Naive thymus-derived CD4-positive, alpha-beta T cell (primary cell): ENCODE data around the gene QKI. TPM values are rescaled to one million over a fixed set of nuclear protein-coding genes. Genes with fewer than 3 reads are reported as not detected.

Experiments
- ATAC-seq: fragments of 150-1000 bp; cut with Tn5 transposase; 2 replicates; pipeline ENCODE4 v1.10.0; 2021; ENCODE audit warnings: mild to moderate bottlenecking, moderate library complexity
- CTCF ChIA-PET: fragments of 350-600 bp; sonication (Branson Sonifier 250); formaldehyde crosslinking; loops from one replicate; lab custom pipeline; 2021; ENCODE audit warnings: antibody characterized with exemption; lab: Charles Lee
- POLR2A ChIA-PET: fragments of 350-600 bp; sonication (Branson Sonifier 250); formaldehyde crosslinking; loops from one replicate; lab custom pipeline; 2021; ENCODE audit warnings: antibody characterized with exemption, inconsistent platforms; lab: Charles Lee
- DNase-seq, 9 donors: peaks; one replicate each; pipeline versions ENCODE4 v3.0.0 to v3.0.0-alpha.2; 2020 to 2022; ENCODE audit warnings: mixed read lengths in 1 of 9
- H3K27ac ChIP-seq: one replicate; pipeline ENCODE4 v1.7.0; 2013; ENCODE audit warnings: mild to moderate bottlenecking, low read depth, low read length, moderate library complexity
- H3K27me3 ChIP-seq, 2 donors: one replicate each; pipeline ENCODE4 v1.7.0; 2013; ENCODE audit warnings: low read length in 2 of 2, mild to moderate bottlenecking in 2 of 2, moderate library complexity in 2 of 2; ENCODE audit not compliant: control insufficient read depth in 2 of 2, insufficient read depth in 2 of 2
- H3K36me3 ChIP-seq, 3 experiments: 1 replicate in 2 of 3; 2 replicates in 1 of 3; pipeline ENCODE4 v1.7.0; 2013; ENCODE audit warnings: low read length in 3 of 3, mild to moderate bottlenecking in 3 of 3, moderate library complexity in 1 of 3; ENCODE audit not compliant: insufficient read depth in 3 of 3, control insufficient read depth in 2 of 3
- H3K4me1 ChIP-seq, 2 donors: one replicate each; pipeline ENCODE4 v1.7.0; 2013; ENCODE audit warnings: low read length in 2 of 2, mild to moderate bottlenecking in 2 of 2, moderate library complexity in 1 of 2; ENCODE audit not compliant: control insufficient read depth in 2 of 2, insufficient read depth in 2 of 2
- H3K4me3 ChIP-seq: 2 replicates; pipeline ENCODE4 v1.7.0; 2013; ENCODE audit warnings: mild to moderate bottlenecking, low read length
- H3K9me3 ChIP-seq, 3 experiments: 1 replicate in 2 of 3; 2 replicates in 1 of 3; pipeline ENCODE4 v1.7.0; 2013; ENCODE audit warnings: low read length in 3 of 3; ENCODE audit not compliant: control insufficient read depth in 2 of 3
- H3K27ac Mint-ChIP-seq, 9 donors: one replicate each; pipeline ENCODE4 v1.8.0; 2020 to 2022; ENCODE audit warnings: mixed read lengths in 9 of 9, mild to moderate bottlenecking in 8 of 9, moderate library complexity in 5 of 9, inconsistent platforms in 2 of 9
- H3K27me3 Mint-ChIP-seq, 5 donors: one replicate each; pipeline ENCODE4 v1.8.0; 2021 to 2022; ENCODE audit warnings: mixed read lengths in 5 of 5, mild to moderate bottlenecking in 1 of 5
- H3K36me3 Mint-ChIP-seq, 5 donors: one replicate each; pipeline ENCODE4 v1.8.0; 2020 to 2022; ENCODE audit warnings: mixed read lengths in 5 of 5, mild to moderate bottlenecking in 3 of 5, inconsistent platforms in 1 of 5
- H3K4me1 Mint-ChIP-seq, 7 donors: one replicate each; pipeline ENCODE4 v1.8.0; 2020 to 2022; ENCODE audit warnings: mixed read lengths in 7 of 7, mild to moderate bottlenecking in 3 of 7, inconsistent platforms in 1 of 7
- H3K4me3 Mint-ChIP-seq, 10 donors: one replicate each; pipeline ENCODE4 v1.8.0; 2020 to 2022; ENCODE audit warnings: mild to moderate bottlenecking in 10 of 10, mixed read lengths in 10 of 10, moderate library complexity in 6 of 10, inconsistent platforms in 2 of 10
- H3K9me3 Mint-ChIP-seq, 11 donors: one replicate each; pipeline ENCODE4 v1.8.0; 2020 to 2022; ENCODE audit warnings: mixed read lengths in 11 of 11, mild to moderate bottlenecking in 4 of 11, inconsistent platforms in 1 of 11, moderate library complexity in 1 of 11
- intact Hi-C, 2 donors: fragments of 100-400 bp; cut with micrococcal nuclease; formaldehyde crosslinking; loops; one replicate each; pipeline ENCODE4 v1.15.1; 2023
- polyA plus RNA-seq, 2 donors: library from polyadenylated mRNA; unstranded; fragments of 300-500 nt; fragmentation: Illumina TruSeq; gene quantifications; one replicate each; pipeline ENCODE4 v1.2.3, GENCODE V29; 2021
- total RNA-seq, 6 experiments: library from RNA in 5 of 6; stranded (reverse) in 5 of 6; gene quantifications; 1 replicate in 5 of 6; 2 replicates in 1 of 6; pipeline ENCODE4 v1.2.3 and lab custom pipeline; 2021 to 2026

Gene QKI
- total and polyA plus RNA-seq, 7 experiments from 2014 or later, result 15.0 to 147 (median 72.5) TPM

DNA sequence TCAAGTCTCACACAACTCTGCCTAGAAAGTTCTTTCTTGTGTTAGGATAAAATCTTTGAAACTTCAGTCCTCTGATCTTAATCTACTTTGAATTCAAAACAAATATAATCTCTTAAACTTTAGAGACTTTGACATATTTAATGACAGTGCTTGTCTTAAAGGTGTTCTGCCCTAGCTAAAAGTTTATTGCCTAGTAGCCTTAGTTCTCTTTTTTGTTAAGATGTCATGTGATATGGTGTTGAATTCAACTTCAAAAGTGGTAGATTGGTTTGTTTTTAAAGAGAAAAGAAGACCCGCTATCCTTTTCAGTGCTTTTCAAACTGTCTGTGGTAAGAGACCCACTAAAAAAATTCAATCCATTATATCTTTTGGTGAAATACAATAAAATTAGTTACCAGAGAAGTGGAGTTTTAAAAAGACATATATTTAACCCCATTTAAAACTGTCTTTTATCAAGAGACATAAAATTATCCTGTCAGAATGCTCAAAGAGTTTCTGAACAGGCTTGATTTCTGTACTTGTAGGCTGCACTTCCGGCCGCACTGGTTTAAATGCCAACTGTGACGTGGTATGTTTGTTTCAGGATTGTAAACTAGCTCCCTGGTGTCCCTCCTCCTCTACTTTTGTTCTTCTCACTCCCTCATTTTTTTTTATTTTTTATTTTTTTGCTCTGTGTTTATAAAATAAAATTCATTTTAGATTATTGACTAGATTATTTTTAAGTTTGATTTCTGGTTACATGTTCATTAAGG lies 76.5 kb downstream of the QKI start:
- Histone ChIP-seq H3K27ac (peak overlapping the region; percentile 11), H3K4me3 (no peak overlapping the region), H3K27me3 (no peaks in the 10 kb centered on the region), H3K9me3 (no peaks in the 10 kb centered on the region), H3K4me1 (peaks cover 6% of the 10 kb centered on the region in 2 donors), H3K36me3 (no peaks in the 10 kb centered on the region)
- ATAC-seq, result peak; percentile 54
- ChIA-PET CTCF (no interaction called here), POLR2A (interaction anchor here (0.6 kb wide), 1 partner anchor 403 kb away, joined by 3 read pairs; no protein-coding TSS in a partner anchor)
- Mint-ChIP-seq H3K36me3 (peaks cover 0 to 4% (median 0%) of the 10 kb centered on the region in 5 donors), H3K27me3 (no peaks in the 10 kb centered on the region), H3K9me3 (no peaks in the 10 kb centered on the region), H3K4me1 (peaks cover 25 to 73% (median 61%) of the 10 kb centered on the region in 7 donors), H3K4me3 (peak overlapping the region in 7 of 10 donors; percentile 18 to 54 (median 40)), H3K27ac (peak overlapping the region in 8 of 9 donors; percentile 21 to 85 (median 57))
- DNase-seq, result peak in 5 of 9 donors; percentile 5 to 28 (median 17)
- intact Hi-C loops, result loop anchor here in 1 of 2 donors (2.0 kb wide), 1 partner anchor 14 kb away; no protein-coding TSS in a partner anchor

- Mint-ChIP-seq H3K27ac (peak overlapping the region in 1 of 9 donors; percentile 21), H3K4me1 (peaks cover 22 to 74% (median 62%) of the 10 kb centered on the region in 7 donors)
Observed at GRCh38 chr6:163491737-163492300, 77.3 kb downstream of the QKI start.

GRCh38 chr6:163494279-163494727 lies 79.8 kb downstream of the QKI start:
- Mint-ChIP-seq H3K4me3 (peak overlapping the region in 1 of 10 donors; percentile 1), H3K9me3 (peaks cover 0 to 5% (median 0%) of the 10 kb centered on the region in 11 donors), H3K27me3 (no peaks in the 10 kb centered on the region), H3K27ac (peak overlapping the region in 1 of 9 donors; percentile 63), H3K4me1 (peaks cover 13 to 56% (median 42%) of the 10 kb centered on the region in 7 donors), H3K36me3 (peaks cover 0 to 18% (median 9%) of the 10 kb centered on the region in 5 donors)
- POLR2A ChIA-PET, result no interaction called here
- H3K4me1 ChIP-seq, result peaks cover 6% of the 10 kb centered on the region in 2 donors
- H3K4me3 ChIP-seq, result no peak overlapping the region
- CTCF ChIA-PET, result no interaction called here
- H3K36me3 ChIP-seq, result no peaks in the 10 kb centered on the region
- no peak overlapping the region for H3K27ac ChIP-seq
- ATAC-seq, result no peak
- intact Hi-C loops, result no loop called here
- no peaks in the 10 kb centered on the region for H3K27me3 ChIP-seq
- H3K9me3 ChIP-seq, result no peaks in the 10 kb centered on the region
- no peak for DNase-seq

More at GRCh38 chr6:163491737-163492300, 77.3 kb downstream of the QKI start:
- Mint-ChIP-seq H3K9me3 (no peaks in the 10 kb centered on the region), H3K4me3 (no peak overlapping the region), H3K27me3 (no peaks in the 10 kb centered on the region), H3K36me3 (peaks cover 0 to 4% (median 4%) of the 10 kb centered on the region in 5 donors)
- Histone ChIP-seq H3K27ac (no peak overlapping the region), H3K36me3 (no peaks in the 10 kb centered on the region), H3K4me1 (peaks cover 6% of the 10 kb centered on the region in 2 donors), H3K27me3 (no peaks in the 10 kb centered on the region), H3K4me3 (no peak overlapping the region), H3K9me3 (no peaks in the 10 kb centered on the region)
- intact Hi-C loops, result loop anchor here in 1 of 2 donors (2.0 kb wide), 1 partner anchor 15 kb away; no protein-coding TSS in a partner anchor
- no peak for DNase-seq
- CTCF ChIA-PET, result no interaction called here
- ATAC-seq, result no peak
- POLR2A ChIA-PET, result no interaction called here

GRCh38 chr6:163496205-163496604 lies 81.7 kb downstream of the QKI start:
- H3K9me3 ChIP-seq, result no peaks in the 10 kb centered on the region
- ChIA-PET POLR2A (no interaction called here), CTCF (no interaction called here)
- peaks cover 4 to 33% (median 21%) of the 10 kb centered on the region in 5 donors for H3K36me3 Mint-ChIP-seq
- peaks cover 0 to 45% (median 34%) of the 10 kb centered on the region in 7 donors for H3K4me1 Mint-ChIP-seq
- no peak overlapping the region for H3K27ac Mint-ChIP-seq
- no peaks in the 10 kb centered on the region for H3K27me3 Mint-ChIP-seq
- peaks cover 0 to 11% (median 3%) of the 10 kb centered on the region in 11 donors for H3K9me3 Mint-ChIP-seq
- intact Hi-C loops, result no loop called here
- H3K4me3 ChIP-seq, result no peak overlapping the region
- H3K4me3 Mint-ChIP-seq, result no peak overlapping the region
- DNase-seq (no peak), ATAC-seq (no peak)
- no peaks in the 10 kb centered on the region for H3K27me3 ChIP-seq
- H3K27ac ChIP-seq, result no peak overlapping the region
- H3K36me3 ChIP-seq, result no peaks in the 10 kb centered on the region
- no peaks in the 10 kb centered on the region for H3K4me1 ChIP-seq

- Histone ChIP-seq H3K27ac (no peak overlapping the region), H3K27me3 (no peaks in the 10 kb centered on the region), H3K4me3 (no peak overlapping the region), H3K36me3 (peaks cover 0 to 3% (median 0%) of the 10 kb centered on the region in 3 experiments), H3K4me1 (no peaks in the 10 kb centered on the region), H3K9me3 (no peaks in the 10 kb centered on the region)
- peak overlapping the region in 1 of 10 donors; percentile 1 for H3K4me3 Mint-ChIP-seq
- ChIA-PET POLR2A (no interaction called here), CTCF (no interaction called here)
- peak overlapping the region in 1 of 9 donors; percentile 44 for H3K27ac Mint-ChIP-seq
- peaks cover 8 to 58% (median 33%) of the 10 kb centered on the region in 5 donors for H3K36me3 Mint-ChIP-seq
- intact Hi-C loops, result no loop called here
- no peaks in the 10 kb centered on the region for H3K27me3 Mint-ChIP-seq
- no peak for DNase-seq
- peaks cover 3 to 36% (median 13%) of the 10 kb centered on the region in 11 donors for H3K9me3 Mint-ChIP-seq
- ATAC-seq, result no peak
- peaks cover 0 to 52% (median 38%) of the 10 kb centered on the region in 7 donors for H3K4me1 Mint-ChIP-seq
Observed at GRCh38 chr6:163500105-163500504, 85.6 kb downstream of the QKI start.

DNA sequence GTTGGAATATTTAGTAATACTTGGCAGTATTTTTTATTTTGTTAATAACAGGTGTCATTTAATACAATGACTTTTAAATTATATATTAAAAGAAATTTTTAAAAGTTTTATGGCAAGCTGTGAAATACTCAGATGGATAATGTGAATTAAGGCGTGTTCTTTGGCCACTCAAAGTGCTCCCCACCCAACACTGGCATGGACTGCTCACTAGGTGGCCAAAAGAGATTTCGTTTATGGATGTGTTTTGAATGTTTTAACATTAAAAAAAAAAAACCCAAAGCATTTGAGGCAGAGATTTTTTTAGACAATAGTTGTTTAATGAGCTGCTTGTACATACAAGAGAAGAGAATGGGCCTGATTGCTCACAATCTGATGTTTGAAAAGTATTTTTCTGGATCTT lies 86.5 kb downstream of the QKI start:
- H3K27me3 ChIP-seq, result no peaks in the 10 kb centered on the region
- no peaks in the 10 kb centered on the region for H3K4me1 ChIP-seq
- no peak overlapping the region for H3K27ac Mint-ChIP-seq
- CTCF ChIA-PET, result no interaction called here
- no peak for ATAC-seq
- H3K36me3 Mint-ChIP-seq, result peaks cover 14 to 68% (median 40%) of the 10 kb centered on the region in 5 donors
- intact Hi-C loops, result no loop called here
- no peak overlapping the region for H3K27ac ChIP-seq
- peaks cover 0 to 3% (median 0%) of the 10 kb centered on the region in 3 experiments for H3K36me3 ChIP-seq
- H3K9me3 Mint-ChIP-seq, result peaks cover 3 to 45% (median 19%) of the 10 kb centered on the region in 11 donors
- peaks cover 0 to 5% (median 0%) of the 10 kb centered on the region in 3 experiments for H3K9me3 ChIP-seq
- H3K27me3 Mint-ChIP-seq, result no peaks in the 10 kb centered on the region
- no peak overlapping the region for H3K4me3 ChIP-seq
- H3K4me3 Mint-ChIP-seq, result peak overlapping the region in 1 of 10 donors; percentile 9
- DNase-seq, result no peak
- POLR2A ChIA-PET, result no interaction called here
- peaks cover 0 to 52% (median 34%) of the 10 kb centered on the region in 7 donors for H3K4me1 Mint-ChIP-seq
